ENCODE measurements around the gene MBOAT2. TPM values are rescaled to one million over a fixed set of nuclear protein-coding genes. Genes with fewer than 3 reads are reported as not detected.

The MBOAT2 gene
- polyA plus RNA-seq, 1 donor from 2014 or later: 205 TPM

- Histone ChIP-seq H3K9me2 (ENCODE audit: insufficient read depth, low read length) (no peaks in the 10 kb centered on the region), H3K9ac (ENCODE audit: low read length) (no peak overlapping the region), H3K27me3 (ENCODE audit: insufficient read depth, low read depth, low read length) (no peaks in the 10 kb centered on the region), H2AFZ (ENCODE audit: low read depth, low read length) (no peak overlapping the region), H3K79me2 (replicated peaks; ENCODE audit: insufficient read depth, low read length) (no peaks in the 10 kb centered on the region), H3K27ac (ENCODE audit: low read length) (no peak overlapping the region), H3K9me3 (ENCODE audit: low read length) (no peaks in the 10 kb centered on the region), H4K20me1 (ENCODE audit: insufficient read depth) (no peaks in the 10 kb centered on the region), H3K4me2 (ENCODE audit: low read length) (no peak overlapping the region), H3F3A (ENCODE audit: insufficient read depth, low read length, poor library complexity, severe bottlenecking) (no peaks in the 10 kb centered on the region), H3K4me3 (ENCODE audit: low read length) (no peak overlapping the region), H3K36me3 (ENCODE audit: insufficient read depth, low read length) (no peaks in the 10 kb centered on the region)
- TF ChIP-seq RAD21 (conservative IDR thresholded peaks at IDR 0.05): no peak
- TF ChIP-seq SMC3 (conservative IDR thresholded peaks at IDR 0.05; ENCODE audit: poor library complexity): no peak
- no peak for TF ChIP-seq EZH2 (IDR thresholded peaks at IDR 0.05; ENCODE audit: borderline replicate concordance, insufficient read depth, low read length, poor library complexity, severe bottlenecking)
Observed at GRCh38 chr2:8925411-8925810, 78.1 kb downstream of the MBOAT2 start.

GRCh38 chr2:8923183-8923582 lies 80.3 kb downstream of the MBOAT2 start:
- H4K20me1 ChIP-seq (ENCODE audit: insufficient read depth): no peaks in the 10 kb centered on the region
- no peaks in the 10 kb centered on the region for H3K27me3 ChIP-seq (ENCODE audit: insufficient read depth, low read depth, low read length)
- no peaks in the 10 kb centered on the region for H3F3A ChIP-seq (ENCODE audit: insufficient read depth, low read length, poor library complexity, severe bottlenecking)
- no peak overlapping the region for H3K4me2 ChIP-seq (ENCODE audit: low read length)
- H3K9me2 ChIP-seq (ENCODE audit: insufficient read depth, low read length): no peaks in the 10 kb centered on the region
- H3K79me2 ChIP-seq (replicated peaks; ENCODE audit: insufficient read depth, low read length): no peaks in the 10 kb centered on the region
- H3K4me3 ChIP-seq (ENCODE audit: low read length): no peak overlapping the region
- no peaks in the 10 kb centered on the region for H3K9me3 ChIP-seq (ENCODE audit: low read length)
- H3K36me3 ChIP-seq (ENCODE audit: insufficient read depth, low read length): no peaks in the 10 kb centered on the region
- no peak overlapping the region for H3K27ac ChIP-seq (ENCODE audit: low read length)
- H2AFZ ChIP-seq (ENCODE audit: low read depth, low read length): no peak overlapping the region
- H3K9ac ChIP-seq (ENCODE audit: low read length): no peak overlapping the region
- TF ChIP-seq EP300 (conservative IDR thresholded peaks at IDR 0.05; ENCODE audit: poor library complexity, severe bottlenecking): no peak
- TF ChIP-seq CTCF (IDR thresholded peaks at IDR 0.05; ENCODE audit: poor library complexity, severe bottlenecking): no peak
- no peak for TF ChIP-seq POLR2AphosphoS5 (IDR thresholded peaks at IDR 0.05)
- TF ChIP-seq REST (IDR thresholded peaks at IDR 0.05; ENCODE audit: borderline replicate concordance): no peak
- no peak for TF ChIP-seq SMC3 (conservative IDR thresholded peaks at IDR 0.05; ENCODE audit: poor library complexity)
- no peak for TF ChIP-seq MXI1 (conservative IDR thresholded peaks at IDR 0.05; ENCODE audit: poor library complexity, severe bottlenecking)
- TF ChIP-seq RAD21 (conservative IDR thresholded peaks at IDR 0.05): no peak
- TF ChIP-seq TAF1 (IDR thresholded peaks at IDR 0.05; ENCODE audit: low read depth): no peak
- no peak for TF ChIP-seq EZH2 (IDR thresholded peaks at IDR 0.05; ENCODE audit: borderline replicate concordance, insufficient read depth, low read length, poor library complexity, severe bottlenecking)

GRCh38 chr2:8922431-8922830 lies 81.1 kb downstream of the MBOAT2 start:
- no peak overlapping the region for H3K27ac ChIP-seq (ENCODE audit: low read length)
- H3K9ac ChIP-seq (ENCODE audit: low read length): no peak overlapping the region
- no peaks in the 10 kb centered on the region for H4K20me1 ChIP-seq (ENCODE audit: insufficient read depth)
- H3K9me3 ChIP-seq (ENCODE audit: low read length): no peaks in the 10 kb centered on the region
- no peaks in the 10 kb centered on the region for H3K36me3 ChIP-seq (ENCODE audit: insufficient read depth, low read length)
- H3F3A ChIP-seq (ENCODE audit: insufficient read depth, low read length, poor library complexity, severe bottlenecking): no peaks in the 10 kb centered on the region
- no peaks in the 10 kb centered on the region for H3K79me2 ChIP-seq (replicated peaks; ENCODE audit: insufficient read depth, low read length)
- TF ChIP-seq EZH2 (IDR thresholded peaks at IDR 0.05; ENCODE audit: borderline replicate concordance, insufficient read depth, low read length, poor library complexity, severe bottlenecking): no peak
- no peak for TF ChIP-seq TAF1 (IDR thresholded peaks at IDR 0.05; ENCODE audit: low read depth)
- TF ChIP-seq MXI1 (conservative IDR thresholded peaks at IDR 0.05; ENCODE audit: poor library complexity, severe bottlenecking): no peak
- no peak for TF ChIP-seq CTCF (IDR thresholded peaks at IDR 0.05; ENCODE audit: poor library complexity, severe bottlenecking)
- no peak for TF ChIP-seq EP300 (conservative IDR thresholded peaks at IDR 0.05; ENCODE audit: poor library complexity, severe bottlenecking)
- no peak for TF ChIP-seq SMC3 (conservative IDR thresholded peaks at IDR 0.05; ENCODE audit: poor library complexity)
- no peak for TF ChIP-seq POLR2AphosphoS5 (IDR thresholded peaks at IDR 0.05)
- no peak for TF ChIP-seq RAD21 (conservative IDR thresholded peaks at IDR 0.05)
- no peak for TF ChIP-seq REST (IDR thresholded peaks at IDR 0.05; ENCODE audit: borderline replicate concordance)
- no peak overlapping the region for H3K4me2 ChIP-seq (ENCODE audit: low read length)
- no peak overlapping the region for H3K4me3 ChIP-seq (ENCODE audit: low read length)
- no peaks in the 10 kb centered on the region for H3K9me2 ChIP-seq (ENCODE audit: insufficient read depth, low read length)
- H3K27me3 ChIP-seq (ENCODE audit: insufficient read depth, low read depth, low read length): no peaks in the 10 kb centered on the region
- no peak overlapping the region for H2AFZ ChIP-seq (ENCODE audit: low read depth, low read length)
